ENCODE data around the gene PRKG1. TPM values are rescaled to one million over a fixed set of nuclear protein-coding genes. Genes with fewer than 3 reads are reported as not detected.

The PRKG1 gene
- total and polyA plus RNA-seq, 2 donors from 2014 or later: 3.6 to 14.8 TPM

DNA sequence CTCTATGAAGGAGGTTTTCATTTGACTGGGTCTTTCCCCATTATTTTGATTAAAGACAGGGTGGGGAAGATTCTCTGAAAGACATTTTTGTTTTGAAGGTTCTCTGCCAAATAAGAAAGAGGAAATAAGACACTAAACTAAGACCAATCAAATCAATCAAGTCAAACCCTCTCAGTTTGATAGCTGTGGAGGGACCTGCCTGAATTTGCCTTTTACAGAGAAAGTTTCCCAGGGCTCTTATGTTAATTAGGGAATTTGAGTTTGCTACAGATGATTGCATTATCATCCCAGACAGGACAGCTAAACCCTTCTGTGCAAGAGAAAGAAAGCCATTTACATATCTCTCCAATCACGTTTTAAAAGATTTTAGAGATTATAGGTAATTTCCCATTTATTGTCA lies 545.1 kb downstream of the PRKG1 start:
- Histone ChIP-seq H3K4me1 (ENCODE audit: control insufficient read depth in 2 of 3, insufficient read depth in 2 of 3, low read depth in 1 of 3, low read length in 3 of 3) (peaks cover 0 to 4% (median 0%) of the 10 kb centered on the region in 3 donors), H3K9ac (ENCODE audit: low read length in 3 of 3) (no peak overlapping the region), H3K27me3 (ENCODE audit: control insufficient read depth, insufficient read depth, low read length) (no peaks in the 10 kb centered on the region), H3K27ac (ENCODE audit: low read depth in 2 of 2, low read length in 2 of 2) (no peak overlapping the region), H3K9me3 (ENCODE audit: control insufficient read depth in 2 of 3, insufficient read depth in 1 of 3, low read length in 3 of 3) (no peaks in the 10 kb centered on the region), H3K4me3 (ENCODE audit: low read length in 3 of 3) (no peak overlapping the region), H3K36me3 (ENCODE audit: control insufficient read depth in 2 of 3, insufficient read depth in 3 of 3, low read length in 3 of 3) (no peaks in the 10 kb centered on the region)
- DNase-seq (no peak), FAIRE-seq (no peak)
- TF ChIP-seq, protein P1, sequence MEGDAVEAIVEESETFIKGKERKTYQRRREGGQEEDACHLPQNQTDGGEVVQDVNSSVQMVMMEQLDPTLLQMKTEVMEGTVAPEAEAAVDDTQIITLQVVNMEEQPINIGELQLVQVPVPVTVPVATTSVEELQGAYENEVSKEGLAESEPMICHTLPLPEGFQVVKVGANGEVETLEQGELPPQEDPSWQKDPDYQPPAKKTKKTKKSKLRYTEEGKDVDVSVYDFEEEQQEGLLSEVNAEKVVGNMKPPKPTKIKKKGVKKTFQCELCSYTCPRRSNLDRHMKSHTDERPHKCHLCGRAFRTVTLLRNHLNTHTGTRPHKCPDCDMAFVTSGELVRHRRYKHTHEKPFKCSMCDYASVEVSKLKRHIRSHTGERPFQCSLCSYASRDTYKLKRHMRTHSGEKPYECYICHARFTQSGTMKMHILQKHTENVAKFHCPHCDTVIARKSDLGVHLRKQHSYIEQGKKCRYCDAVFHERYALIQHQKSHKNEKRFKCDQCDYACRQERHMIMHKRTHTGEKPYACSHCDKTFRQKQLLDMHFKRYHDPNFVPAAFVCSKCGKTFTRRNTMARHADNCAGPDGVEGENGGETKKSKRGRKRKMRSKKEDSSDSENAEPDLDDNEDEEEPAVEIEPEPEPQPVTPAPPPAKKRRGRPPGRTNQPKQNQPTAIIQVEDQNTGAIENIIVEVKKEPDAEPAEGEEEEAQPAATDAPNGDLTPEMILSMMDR (IDR thresholded peaks at IDR 0.05; ENCODE audit: borderline replicate concordance, extremely low read depth, insufficient read depth): no peak
- intact Hi-C loops (cut with DNase I): no loop called here

DNA sequence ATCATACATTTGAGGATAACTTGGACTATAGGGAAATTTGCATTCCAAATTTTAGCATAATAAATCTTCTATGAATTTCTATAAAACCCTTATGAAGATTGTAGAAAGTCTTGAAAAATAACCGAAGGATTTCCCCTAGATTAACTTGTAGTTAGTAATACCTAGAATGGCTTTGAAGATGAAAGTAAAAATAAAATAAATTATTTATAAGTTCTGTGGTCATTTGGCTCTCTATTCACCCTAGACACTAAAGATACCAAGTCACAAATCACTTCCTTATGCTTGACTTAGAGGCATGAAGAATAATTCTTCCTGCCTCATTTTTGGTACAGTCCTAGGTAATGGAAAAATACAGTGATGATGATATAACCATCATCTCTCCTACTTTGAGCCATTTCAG lies 545.8 kb downstream of the PRKG1 start:
- TF ChIP-seq, protein P1 (IDR thresholded peaks at IDR 0.05; ENCODE audit: borderline replicate concordance, extremely low read depth, insufficient read depth): no peak
- Histone ChIP-seq H3K9ac (ENCODE audit: low read length in 3 of 3) (no peak overlapping the region), H3K36me3 (ENCODE audit: control insufficient read depth in 2 of 3, insufficient read depth in 3 of 3, low read length in 3 of 3) (no peaks in the 10 kb centered on the region), H3K9me3 (ENCODE audit: control insufficient read depth in 2 of 3, insufficient read depth in 1 of 3, low read length in 3 of 3) (no peaks in the 10 kb centered on the region), H3K27me3 (ENCODE audit: control insufficient read depth, insufficient read depth, low read length) (no peaks in the 10 kb centered on the region), H3K4me3 (ENCODE audit: low read length in 3 of 3) (no peak overlapping the region), H3K4me1 (ENCODE audit: control insufficient read depth in 2 of 3, insufficient read depth in 2 of 3, low read depth in 1 of 3, low read length in 3 of 3) (peaks cover 0 to 4% (median 0%) of the 10 kb centered on the region in 3 donors), H3K27ac (ENCODE audit: low read depth in 2 of 2, low read length in 2 of 2) (no peak overlapping the region)
- DNase-seq (no peak), FAIRE-seq (no peak)
- intact Hi-C loops (cut with DNase I): no loop called here

DNA sequence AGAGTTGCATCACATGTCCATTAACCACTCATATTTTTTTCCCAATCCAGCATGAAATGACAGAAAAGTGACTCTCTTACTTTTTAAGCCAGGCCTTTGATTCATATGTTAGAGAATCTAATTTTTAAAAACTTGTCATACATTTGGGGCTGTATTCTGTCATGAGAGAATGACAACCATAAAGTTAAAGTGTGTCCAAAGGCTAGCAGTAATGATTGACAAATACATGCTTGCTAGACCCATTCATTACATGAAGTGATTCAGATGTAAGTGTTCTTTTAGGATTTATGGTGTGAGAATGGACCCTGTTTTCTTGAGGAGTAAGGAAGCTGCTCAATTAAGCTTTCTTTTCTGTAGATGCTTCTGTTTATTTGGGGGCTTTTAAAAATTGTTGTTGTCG lies 549.7 kb downstream of the PRKG1 start:
- no peak for FAIRE-seq
- Histone ChIP-seq H3K9ac (ENCODE audit: low read length in 3 of 3) (no peak overlapping the region), H3K9me3 (ENCODE audit: control insufficient read depth in 2 of 3, insufficient read depth in 1 of 3, low read length in 3 of 3) (no peaks in the 10 kb centered on the region), H3K4me3 (ENCODE audit: low read length in 3 of 3) (no peak overlapping the region), H3K27ac (ENCODE audit: low read depth in 2 of 2, low read length in 2 of 2) (no peak overlapping the region), H3K4me1 (ENCODE audit: control insufficient read depth in 2 of 3, insufficient read depth in 2 of 3, low read depth in 1 of 3, low read length in 3 of 3) (no peaks in the 10 kb centered on the region), H3K27me3 (ENCODE audit: control insufficient read depth, insufficient read depth, low read length) (no peaks in the 10 kb centered on the region), H3K36me3 (ENCODE audit: control insufficient read depth in 2 of 3, insufficient read depth in 3 of 3, low read length in 3 of 3) (no peaks in the 10 kb centered on the region)
- intact Hi-C loops (cut with DNase I): no loop called here
- no peak for DNase-seq
- TF ChIP-seq, protein P1 (IDR thresholded peaks at IDR 0.05; ENCODE audit: borderline replicate concordance, extremely low read depth, insufficient read depth): no peak
